HG03565 (cell line): Measurements from ENCODE around the gene SRRM3.
"Not testable (repeated sequence)": the region's sequence is repeated elsewhere in the genome, so short reads cannot be mapped to it uniquely, and the experiment has no call there.

ENCODE experiments used
- ATAC-seq: cut with Tn5 transposase; IDR thresholded peaks from one replicate; pipeline ENCODE4 v1.9.1; 2021; ENCODE audit warnings: mild to moderate bottlenecking, moderate library complexity; ENCODE audit not compliant: unreplicated experiment

The SRRM3 gene

GRCh38 chr7:76310102-76310957, 108.6 kb downstream of the SRRM3 start:
- ATAC-seq, result no peak

GRCh38 chr7:76311838-76312237, 110.1 kb downstream of the SRRM3 start:
- not testable (repeated sequence) for ATAC-seq

- ATAC-seq, result peak; percentile 22
These were observed 112.5 kb downstream of the SRRM3 start for GRCh38 chr7:76314042-76314721.

GRCh38 chr7:76314740-76315139, 113.0 kb downstream of the SRRM3 start:
- not testable (repeated sequence) for ATAC-seq

- no peak for ATAC-seq
These were observed 113.7 kb downstream of the SRRM3 start for GRCh38 chr7:76315364-76315763.

GRCh38 chr7:76316984-76317781, 115.5 kb downstream of the SRRM3 start:
- no peak for ATAC-seq

- ATAC-seq, result peak; percentile 87
These were observed 116.2 kb downstream of the SRRM3 start for GRCh38 chr7:76317782-76318487.

- ATAC-seq, result peak; percentile 47
These were observed 117.0 kb downstream of the SRRM3 start for GRCh38 chr7:76318488-76319353.

- ATAC-seq, result no peak
These were observed 123.4 kb downstream of the SRRM3 start for GRCh38 chr7:76325092-76325491.

- ATAC-seq, result no peak
These were observed 124.1 kb downstream of the SRRM3 start for GRCh38 chr7:76325811-76326210.

- ATAC-seq, result no peak
These were observed 125.0 kb downstream of the SRRM3 start for GRCh38 chr7:76326646-76327233.

GRCh38 chr7:76327610-76328009, 125.9 kb downstream of the SRRM3 start:
- no peak for ATAC-seq

- no peak for ATAC-seq
These were observed 126.7 kb downstream of the SRRM3 start for GRCh38 chr7:76328389-76328788.

GRCh38 chr7:76329479-76329878, 127.8 kb downstream of the SRRM3 start:
- ATAC-seq, result no peak

- ATAC-seq, result no peak
These were observed 128.6 kb downstream of the SRRM3 start for GRCh38 chr7:76330261-76330660.

- no peak for ATAC-seq
These were observed 129.0 kb downstream of the SRRM3 start for GRCh38 chr7:76330673-76331072.

- ATAC-seq, result no peak
These were observed 130.4 kb downstream of the SRRM3 start for GRCh38 chr7:76332078-76332477.

- no peak for ATAC-seq
These were observed 131.9 kb downstream of the SRRM3 start for GRCh38 chr7:76333511-76334101.
